Measurements from ENCODE around the gene TTC29.

DNA sequence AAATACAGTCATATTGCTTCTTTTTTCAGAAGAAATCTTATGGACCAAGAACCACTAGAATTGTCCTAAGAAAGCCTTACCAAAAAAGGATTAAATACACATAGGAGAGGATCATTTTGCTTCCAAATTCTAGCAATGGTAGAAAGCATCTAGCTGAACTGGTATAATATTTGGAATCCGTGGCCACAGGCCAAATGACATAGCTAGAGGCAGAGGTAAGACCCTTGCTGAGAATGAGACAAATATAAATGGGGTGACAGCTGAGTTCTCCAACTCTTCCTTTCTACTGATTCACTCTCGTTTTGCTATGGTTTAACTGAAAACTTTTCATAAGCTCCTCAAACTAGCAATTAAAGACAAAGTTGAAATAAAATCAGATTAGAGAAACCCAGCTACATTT is 150.0 kb downstream of the TTC29 start:
- TF ChIP-seq POLR2A (IDR thresholded peaks at IDR 0.05) (no peak), POLR2AphosphoS5 (IDR thresholded peaks at IDR 0.05) (no peak)

All from breast epithelium (tissue), 3 donors.